Mesothelial cell of epicardium (in vitro differentiated cells): ENCODE measurements around the gene GGT7. TPM values are rescaled to one million over a fixed set of nuclear protein-coding genes. Genes with fewer than 3 reads are reported as not detected.
"Not testable (repeated sequence)": the region's sequence is repeated elsewhere in the genome, so short reads cannot be mapped to it uniquely, and the experiment has no call there.

Source experiments
- DNase-seq, 2 experiments: peaks; one replicate each; pipeline ENCODE4 v3.0.0; 2021; ENCODE audit warnings: low spot score in 2 of 2; ENCODE audit not compliant: unreplicated experiment in 2 of 2
- H3K27ac Mint-ChIP-seq: 2 replicates; pipeline ENCODE4 v1.8.0; 2021; ENCODE audit warnings: mixed read lengths
- H3K27me3 Mint-ChIP-seq: 2 replicates; pipeline ENCODE4 v1.8.0; 2021; ENCODE audit warnings: low read depth, mixed read lengths
- H3K36me3 Mint-ChIP-seq: 2 replicates; pipeline ENCODE4 v1.8.0; 2021; ENCODE audit warnings: mixed read lengths
- H3K4me1 Mint-ChIP-seq: 2 replicates; pipeline ENCODE4 v1.8.0; 2021; ENCODE audit warnings: mixed read lengths
- H3K4me3 Mint-ChIP-seq: 2 replicates; pipeline ENCODE4 v1.8.0; 2021; ENCODE audit warnings: mild to moderate bottlenecking, moderate library complexity, mixed read lengths
- H3K9me3 Mint-ChIP-seq: 2 replicates; pipeline ENCODE4 v1.8.0; 2021; ENCODE audit warnings: mixed read lengths
- total RNA-seq: library from RNA; stranded (reverse); gene quantifications from 3 replicates; pipeline ENCODE4 v1.2.1, GENCODE V29; 2021
- TF ChIP-seq, protein P1 (sequence below): fragments of 200-600 bp; sonication (generic); IDR thresholded peaks from one replicate; pipeline ENCODE4 v1.5.0; 2021; ENCODE audit warnings: antibody characterized with exemption; ENCODE audit not compliant: unreplicated experiment

GGT7 gene
- total RNA-seq, 1 donor from 2014 or later = 35.9 TPM

DNA sequence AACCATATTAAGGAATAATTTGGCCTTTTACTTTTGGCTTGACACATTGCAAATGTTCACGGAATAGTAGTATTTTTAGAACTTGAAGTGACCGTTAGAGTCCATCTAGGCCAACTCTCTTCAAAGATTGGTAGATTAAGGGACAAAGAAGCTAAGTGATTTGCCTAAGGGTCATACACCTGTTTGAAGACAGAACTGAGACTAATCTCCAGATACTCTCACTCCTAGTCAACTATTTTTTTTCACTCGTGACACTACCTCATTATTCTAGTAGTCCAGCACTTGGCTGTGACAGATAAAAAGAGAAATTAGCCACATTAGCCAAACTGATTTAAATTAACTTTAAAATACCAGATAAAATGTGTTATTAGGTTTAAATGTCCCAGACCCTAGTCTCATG lies 14.4 kb upstream of the GGT7 start:
- Mint-ChIP-seq H3K27ac (no peak overlapping the region), H3K4me1 (no peaks in the 10 kb centered on the region)

DNA sequence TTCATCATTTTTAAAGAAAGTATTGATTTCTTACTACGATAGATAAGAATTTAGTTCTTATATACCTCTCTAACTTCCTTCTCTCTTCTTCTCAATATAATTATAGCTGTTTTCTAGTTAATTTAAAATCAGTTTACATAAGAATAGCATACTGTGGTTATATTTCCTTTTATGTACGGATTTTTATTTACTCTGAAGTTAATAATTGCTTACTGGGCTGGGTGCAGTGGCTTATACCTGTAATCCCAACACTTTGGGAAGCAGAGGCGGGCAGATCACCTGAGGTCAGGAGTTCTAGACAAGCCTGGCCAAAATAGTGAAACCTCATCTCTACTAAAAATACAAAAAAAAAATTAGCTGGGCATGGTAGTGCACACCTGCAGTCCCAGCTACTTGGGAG lies 13.5 kb upstream of the GGT7 start:
- Mint-ChIP-seq H3K4me3 (no peak overlapping the region), H3K27ac (no peak overlapping the region), H3K27me3 (no peaks in the 10 kb centered on the region), H3K36me3 (peaks cover 20% of the 10 kb centered on the region), H3K4me1 (no peaks in the 10 kb centered on the region), H3K9me3 (peaks cover 5% of the 10 kb centered on the region)
- TF ChIP-seq, protein P1, sequence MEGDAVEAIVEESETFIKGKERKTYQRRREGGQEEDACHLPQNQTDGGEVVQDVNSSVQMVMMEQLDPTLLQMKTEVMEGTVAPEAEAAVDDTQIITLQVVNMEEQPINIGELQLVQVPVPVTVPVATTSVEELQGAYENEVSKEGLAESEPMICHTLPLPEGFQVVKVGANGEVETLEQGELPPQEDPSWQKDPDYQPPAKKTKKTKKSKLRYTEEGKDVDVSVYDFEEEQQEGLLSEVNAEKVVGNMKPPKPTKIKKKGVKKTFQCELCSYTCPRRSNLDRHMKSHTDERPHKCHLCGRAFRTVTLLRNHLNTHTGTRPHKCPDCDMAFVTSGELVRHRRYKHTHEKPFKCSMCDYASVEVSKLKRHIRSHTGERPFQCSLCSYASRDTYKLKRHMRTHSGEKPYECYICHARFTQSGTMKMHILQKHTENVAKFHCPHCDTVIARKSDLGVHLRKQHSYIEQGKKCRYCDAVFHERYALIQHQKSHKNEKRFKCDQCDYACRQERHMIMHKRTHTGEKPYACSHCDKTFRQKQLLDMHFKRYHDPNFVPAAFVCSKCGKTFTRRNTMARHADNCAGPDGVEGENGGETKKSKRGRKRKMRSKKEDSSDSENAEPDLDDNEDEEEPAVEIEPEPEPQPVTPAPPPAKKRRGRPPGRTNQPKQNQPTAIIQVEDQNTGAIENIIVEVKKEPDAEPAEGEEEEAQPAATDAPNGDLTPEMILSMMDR = no peak
- DNase-seq = no peak

More for the DNA sequence above, 14.4 kb upstream of the GGT7 start:
- Mint-ChIP-seq H3K4me3 (no peak overlapping the region), H3K9me3 (peaks cover 5% of the 10 kb centered on the region), H3K27me3 (no peaks in the 10 kb centered on the region), H3K36me3 (peaks cover 20% of the 10 kb centered on the region)
- no peak for DNase-seq
- TF ChIP-seq, protein P1 = no peak

- Mint-ChIP-seq H3K4me3 (no peak overlapping the region), H3K9me3 (peaks cover 5% of the 10 kb centered on the region), H3K27me3 (no peaks in the 10 kb centered on the region), H3K36me3 (peaks cover 18% of the 10 kb centered on the region), H3K27ac (no peak overlapping the region), H3K4me1 (peaks cover 3% of the 10 kb centered on the region)
- TF ChIP-seq, protein P1 = no peak
- DNase-seq = no peak
Observed at GRCh38 chr20:34884260-34884659, 11.6 kb upstream of the GGT7 start.

- peaks cover 5% of the 10 kb centered on the region for H3K4me1 Mint-ChIP-seq
- H3K27me3 Mint-ChIP-seq = no peaks in the 10 kb centered on the region
- TF ChIP-seq, protein P1 = no peak
- peaks cover 20% of the 10 kb centered on the region for H3K36me3 Mint-ChIP-seq
- no peak overlapping the region for H3K4me3 Mint-ChIP-seq
- H3K27ac Mint-ChIP-seq = no peak overlapping the region
- H3K9me3 Mint-ChIP-seq = peaks cover 5% of the 10 kb centered on the region
- no peak for DNase-seq
Observed at GRCh38 chr20:34883809-34884208, 11.2 kb upstream of the GGT7 start.

GRCh38 chr20:34883087-34883688 lies 10.5 kb upstream of the GGT7 start:
- Mint-ChIP-seq H3K36me3 (peaks cover 15% of the 10 kb centered on the region), H3K4me1 (peaks cover 5% of the 10 kb centered on the region), H3K4me3 (no peak overlapping the region), H3K27me3 (no peaks in the 10 kb centered on the region), H3K9me3 (no peaks in the 10 kb centered on the region), H3K27ac (no peak overlapping the region)
- no peak for DNase-seq
- TF ChIP-seq, protein P1 = no peak

DNA sequence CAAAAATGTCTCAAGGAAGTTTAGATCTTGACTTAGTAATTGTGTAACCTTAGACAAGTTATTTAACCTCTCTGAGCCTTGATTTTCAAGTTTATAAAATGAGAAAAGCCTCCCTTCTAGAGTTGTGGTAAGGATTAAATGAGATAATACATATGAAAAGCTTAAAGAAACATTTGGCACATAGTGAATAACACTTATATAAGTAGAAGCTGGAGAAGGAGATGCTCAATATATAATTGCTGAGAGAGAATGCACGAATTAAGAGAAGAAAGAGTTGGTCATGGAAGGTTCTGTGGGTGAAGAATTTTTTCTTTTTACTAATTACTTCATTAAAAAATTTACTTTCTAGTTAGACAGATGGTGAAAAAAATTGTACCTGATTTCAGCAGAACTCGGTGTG lies 9.0 kb upstream of the GGT7 start:
- H3K4me1 Mint-ChIP-seq = peaks cover 10% of the 10 kb centered on the region
- H3K27ac Mint-ChIP-seq = no peak overlapping the region
- H3K4me3 Mint-ChIP-seq = no peak overlapping the region
- no peak for DNase-seq
- no peaks in the 10 kb centered on the region for H3K9me3 Mint-ChIP-seq
- TF ChIP-seq, protein P1 = no peak
- H3K27me3 Mint-ChIP-seq = no peaks in the 10 kb centered on the region
- peaks cover 13% of the 10 kb centered on the region for H3K36me3 Mint-ChIP-seq

- not testable (repeated sequence) for DNase-seq, H3K4me3 Mint-ChIP-seq, H3K9me3 Mint-ChIP-seq, H3K27ac Mint-ChIP-seq, H3K27me3 Mint-ChIP-seq
- H3K4me1 Mint-ChIP-seq = peaks cover 11% of the 10 kb centered on the region
- H3K36me3 Mint-ChIP-seq = peaks cover 11% of the 10 kb centered on the region
Observed at GRCh38 chr20:34880971-34881370, 8.3 kb upstream of the GGT7 start.
